Activated naive CD8-positive, alpha-beta T cell treated with anti-CD3 and anti-CD28 coated beads, Interleukin-2, amount 50 U/mL, for 16 hours (primary cell): ENCODE measurements around the gene TSPAN18.

Experiments
- DNase-seq: peaks from one replicate; pipeline ENCODE4 v3.0.0-alpha.2; 2020; ENCODE audit warnings: low read depth, low spot score

TSPAN18 gene

GRCh38 chr11:44823006-44823405 lies 96.2 kb downstream of the TSPAN18 start:
- no peak for DNase-seq

DNA sequence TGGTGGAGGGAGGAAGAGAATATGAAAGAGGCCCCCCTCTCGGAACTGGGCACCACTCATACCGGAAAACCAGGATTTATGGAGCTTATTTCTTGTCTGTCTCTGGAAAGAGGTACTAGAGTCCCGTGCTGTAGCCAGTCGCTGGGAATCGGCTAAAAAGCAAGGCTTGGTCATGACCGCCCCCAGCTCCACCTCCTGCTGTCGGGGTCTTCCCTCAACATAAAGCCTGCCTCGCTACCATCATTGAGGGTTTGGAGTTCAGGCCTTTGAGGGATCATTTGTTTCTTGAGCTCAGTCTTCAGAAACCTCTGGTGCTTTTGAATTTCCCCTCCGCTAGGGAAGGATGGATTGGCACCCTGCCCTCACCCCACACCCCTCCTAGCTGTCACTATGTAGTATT lies 97.1 kb downstream of the TSPAN18 start:
- no peak for DNase-seq

- no peak for DNase-seq
Measured at GRCh38 chr11:44824300-44824704, 97.5 kb downstream of the TSPAN18 start.

GRCh38 chr11:44825058-44825785 lies 98.5 kb downstream of the TSPAN18 start:
- no peak for DNase-seq

DNA sequence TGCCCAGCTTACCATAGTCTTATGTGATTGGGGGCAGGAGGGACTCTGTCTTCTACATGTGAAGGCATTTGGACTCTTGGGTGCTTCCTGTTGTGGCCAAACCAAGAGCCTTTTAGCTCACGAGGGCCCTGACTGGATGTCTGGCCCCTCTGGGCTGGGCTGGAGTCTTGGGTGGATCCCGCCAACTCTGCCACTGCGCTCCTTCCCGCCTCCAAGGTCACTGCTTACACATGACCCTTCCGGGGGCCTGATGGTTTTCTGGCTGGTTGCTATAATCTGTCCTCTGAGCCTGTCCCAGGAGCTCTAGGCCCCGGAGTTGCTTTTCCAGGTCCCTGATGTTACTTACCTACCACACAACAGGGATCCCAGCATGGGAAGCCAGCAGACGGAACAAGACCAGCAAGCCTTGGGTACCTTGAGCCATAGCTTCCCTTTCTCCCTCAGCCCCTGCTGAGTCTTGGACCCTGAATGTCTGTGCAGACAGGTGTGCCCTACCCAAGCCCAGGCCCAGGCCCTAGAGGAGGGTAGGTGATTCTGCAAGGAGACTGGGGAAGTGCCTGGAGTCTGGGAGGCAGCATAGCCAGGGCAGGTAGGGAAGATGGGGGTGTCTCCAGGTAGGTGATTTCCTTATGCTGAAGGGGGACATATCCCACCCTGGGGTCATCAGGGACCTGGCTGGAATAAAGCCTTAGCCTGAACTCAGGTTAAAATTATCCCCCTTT lies 100.3 kb downstream of the TSPAN18 start:
- DNase-seq = no peak

DNA sequence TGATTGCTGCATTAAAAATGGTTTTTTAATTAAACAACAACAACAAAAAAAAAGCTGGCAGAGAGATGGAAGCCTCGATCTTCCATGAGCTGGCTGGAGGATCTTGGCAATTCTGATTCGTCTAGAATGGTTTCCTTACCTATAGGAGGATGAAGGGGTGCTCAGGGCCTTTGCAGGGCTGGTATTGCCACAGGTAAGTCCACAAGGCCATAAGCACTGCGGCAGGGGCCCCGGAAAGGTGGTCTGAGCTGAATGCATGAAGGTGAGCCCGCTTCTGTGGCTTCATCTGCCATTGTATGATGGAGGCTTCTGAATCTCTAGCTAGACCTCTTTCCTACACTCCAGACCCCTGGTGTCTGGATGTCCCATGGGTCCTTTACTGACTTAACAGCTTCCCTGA lies 101.5 kb downstream of the TSPAN18 start:
- no peak for DNase-seq

GRCh38 chr11:44829838-44830237 lies 103.1 kb downstream of the TSPAN18 start:
- DNase-seq = no peak

DNA sequence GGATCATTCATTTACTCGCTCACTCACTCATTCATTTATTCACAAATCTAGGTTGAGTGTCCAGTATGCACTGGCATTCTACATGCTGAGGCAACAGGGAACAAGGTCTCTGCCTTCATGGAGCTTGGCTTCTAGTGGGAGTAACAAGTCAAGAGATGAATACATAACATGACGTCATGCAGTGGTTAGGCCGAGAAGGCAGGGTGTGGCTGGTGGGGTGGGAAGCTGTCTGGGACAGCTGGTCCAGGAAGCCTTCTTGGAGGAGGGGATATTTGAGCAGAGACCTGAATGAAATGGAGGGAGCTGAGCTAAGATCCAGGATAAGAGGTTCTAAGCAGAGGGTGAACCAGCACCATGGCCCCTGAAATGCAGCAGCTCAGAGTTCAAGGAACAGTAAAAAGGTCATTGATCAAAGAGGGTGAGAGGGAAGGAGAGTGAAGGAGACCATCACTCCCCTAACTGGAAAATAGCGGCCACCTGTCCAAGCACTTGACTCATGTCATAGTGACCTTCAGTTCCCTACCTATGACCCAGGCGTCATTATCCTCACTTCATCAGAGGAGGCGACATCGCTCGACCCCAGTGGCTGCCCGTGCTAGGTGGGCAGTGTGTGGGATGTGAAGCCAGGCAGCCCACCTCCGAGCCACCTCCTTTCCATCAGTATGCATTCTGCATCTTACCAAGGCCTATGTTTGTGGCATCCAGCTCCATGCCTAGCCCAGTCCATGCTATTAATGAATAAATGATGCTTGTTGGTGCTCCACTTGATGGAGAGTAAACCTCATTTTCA lies 105.0 kb downstream of the TSPAN18 start:
- no peak for DNase-seq

DNA sequence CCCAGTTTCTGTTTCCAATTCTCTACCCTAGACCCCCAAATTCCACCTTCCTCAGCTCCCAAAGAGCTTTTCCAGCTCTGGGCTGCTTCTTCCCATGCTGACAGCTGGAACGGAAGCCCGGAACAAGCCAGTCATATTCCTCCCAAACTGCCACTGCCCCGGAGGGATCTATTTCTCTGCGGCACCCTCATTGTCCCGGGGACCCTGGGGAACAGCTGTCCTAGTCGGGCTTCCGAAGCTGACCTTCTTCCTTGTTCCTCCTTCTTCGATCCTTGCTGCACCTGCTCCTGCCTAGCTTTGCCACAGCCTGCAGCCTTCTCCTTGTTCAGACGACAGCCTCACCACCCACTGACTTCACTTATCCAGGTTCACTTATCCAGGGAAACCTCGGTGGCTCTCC lies 105.7 kb downstream of the TSPAN18 start:
- DNase-seq = no peak

DNA sequence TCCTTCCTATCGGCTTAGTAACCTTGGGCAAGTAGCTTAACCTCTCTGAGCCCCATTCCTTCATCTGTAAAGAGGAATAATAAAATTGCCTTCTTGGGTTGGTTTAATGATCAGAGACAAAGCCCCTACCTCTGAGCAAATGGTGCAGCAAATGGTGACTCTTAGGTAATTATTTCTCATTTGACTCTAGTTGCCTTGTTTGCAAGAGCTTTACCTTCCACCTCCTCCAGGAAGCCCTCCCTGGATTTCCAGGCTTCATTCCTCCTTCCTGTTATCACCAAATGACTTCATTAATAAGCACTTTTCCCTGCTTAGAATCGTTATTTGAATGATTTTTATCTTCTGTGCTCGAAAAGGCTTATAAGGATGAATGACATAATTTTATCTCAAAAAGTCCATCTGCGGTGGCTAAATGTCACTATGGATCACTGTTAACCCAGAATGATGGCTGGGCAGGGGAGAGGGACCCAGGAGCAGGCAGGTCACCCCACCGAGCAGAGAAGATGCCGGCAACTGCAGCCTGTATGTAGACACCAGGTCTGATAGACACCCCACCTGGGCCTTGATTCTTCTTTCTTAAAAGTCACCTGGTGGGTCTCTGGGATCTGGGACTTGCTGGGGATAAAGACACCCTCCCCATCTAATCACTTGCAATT lies 106.6 kb downstream of the TSPAN18 start:
- no peak for DNase-seq

GRCh38 chr11:44833877-44834452 lies 107.2 kb downstream of the TSPAN18 start:
- DNase-seq = no peak

DNA sequence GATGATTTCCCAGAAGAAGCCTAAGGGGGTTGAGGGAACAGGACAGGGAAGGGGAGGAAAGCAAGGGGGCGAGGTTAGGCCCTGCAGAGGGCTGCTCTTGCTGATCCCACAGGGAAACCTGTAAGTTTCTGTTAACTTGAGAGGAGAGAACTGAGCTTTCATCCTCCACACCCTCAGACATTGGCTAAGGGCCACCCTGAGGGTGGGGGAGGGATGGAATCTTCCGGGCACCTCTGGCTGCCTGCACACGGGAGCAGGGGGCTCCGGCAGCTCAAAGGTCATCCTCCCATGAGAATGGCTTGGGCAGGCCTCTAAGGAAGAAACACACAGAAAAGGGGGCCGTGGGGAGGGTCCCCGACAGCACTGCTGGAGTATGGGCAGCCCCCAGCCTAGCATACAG lies 108.1 kb downstream of the TSPAN18 start:
- DNase-seq = no peak

DNA sequence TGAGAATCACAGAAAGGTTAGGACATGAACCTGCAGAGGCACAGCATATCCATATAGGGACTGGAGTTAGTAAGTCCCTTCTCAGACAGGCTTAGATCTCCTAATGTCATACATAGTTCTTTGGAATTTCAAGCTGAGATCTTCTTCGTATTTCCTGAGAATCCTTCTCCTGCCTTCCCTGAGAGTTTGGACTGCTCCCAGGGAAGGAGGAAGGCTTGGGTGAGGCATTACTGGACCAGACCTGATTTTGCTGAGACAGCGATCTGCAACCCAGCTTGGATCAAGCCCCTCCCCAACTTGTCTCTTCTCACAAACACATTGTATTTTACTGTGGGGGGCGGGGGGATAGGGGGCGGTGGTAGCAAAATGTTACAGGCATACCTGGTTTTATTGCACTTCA lies 108.5 kb downstream of the TSPAN18 start:
- no peak for DNase-seq

GRCh38 chr11:44835938-44836337 lies 109.2 kb downstream of the TSPAN18 start:
- DNase-seq = no peak

DNA sequence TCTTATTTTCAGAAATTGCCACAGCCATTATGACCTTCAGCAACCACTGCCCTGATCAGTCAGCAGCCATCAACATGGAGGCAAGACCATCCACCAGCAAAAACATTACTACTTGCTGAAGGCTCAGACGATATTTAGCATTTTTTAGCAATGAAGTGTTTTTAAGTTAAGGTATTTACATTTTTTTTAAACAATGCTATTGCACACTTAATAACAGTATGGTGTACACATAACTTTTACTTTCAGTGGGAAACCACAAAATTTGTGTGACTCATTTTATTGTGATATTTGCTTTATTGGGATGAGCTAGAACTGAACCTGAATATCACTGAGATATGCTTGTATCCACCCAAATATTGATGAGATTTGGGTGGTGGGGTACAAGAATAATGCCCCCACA lies 110.9 kb downstream of the TSPAN18 start:
- DNase-seq = no peak

DNA sequence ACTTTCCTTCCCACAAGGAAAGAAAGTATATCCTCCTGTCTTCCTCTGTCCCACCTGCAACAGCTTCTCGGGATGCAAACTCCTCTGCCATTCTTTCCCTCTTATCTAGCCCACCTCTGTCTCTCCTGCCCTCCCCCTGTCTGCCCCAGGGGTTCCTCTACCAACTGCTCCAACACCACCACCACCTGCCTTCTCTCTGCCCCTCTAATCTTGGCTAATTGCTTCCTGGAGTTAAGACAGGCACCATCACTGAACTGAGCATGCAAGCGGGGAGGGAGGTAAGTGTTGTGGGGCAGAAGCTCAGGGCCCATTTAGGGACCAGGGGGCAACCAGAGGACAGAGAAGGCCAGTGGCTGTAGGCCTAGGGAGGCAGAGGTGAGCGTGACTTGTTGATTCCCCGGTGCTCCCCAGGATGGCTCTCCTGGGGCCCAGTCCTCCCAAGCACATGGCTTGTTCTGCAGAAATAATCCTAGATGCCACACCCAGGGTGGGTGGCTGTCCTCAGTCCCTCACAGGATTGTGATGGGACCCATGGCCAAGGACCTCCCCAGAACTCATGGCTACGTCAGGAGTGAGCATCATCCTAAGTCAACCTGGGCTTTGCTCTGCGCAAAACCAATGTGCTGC lies 112.8 kb downstream of the TSPAN18 start:
- DNase-seq = no peak

GRCh38 chr11:44840085-44840478 lies 113.3 kb downstream of the TSPAN18 start:
- DNase-seq = no peak

DNA sequence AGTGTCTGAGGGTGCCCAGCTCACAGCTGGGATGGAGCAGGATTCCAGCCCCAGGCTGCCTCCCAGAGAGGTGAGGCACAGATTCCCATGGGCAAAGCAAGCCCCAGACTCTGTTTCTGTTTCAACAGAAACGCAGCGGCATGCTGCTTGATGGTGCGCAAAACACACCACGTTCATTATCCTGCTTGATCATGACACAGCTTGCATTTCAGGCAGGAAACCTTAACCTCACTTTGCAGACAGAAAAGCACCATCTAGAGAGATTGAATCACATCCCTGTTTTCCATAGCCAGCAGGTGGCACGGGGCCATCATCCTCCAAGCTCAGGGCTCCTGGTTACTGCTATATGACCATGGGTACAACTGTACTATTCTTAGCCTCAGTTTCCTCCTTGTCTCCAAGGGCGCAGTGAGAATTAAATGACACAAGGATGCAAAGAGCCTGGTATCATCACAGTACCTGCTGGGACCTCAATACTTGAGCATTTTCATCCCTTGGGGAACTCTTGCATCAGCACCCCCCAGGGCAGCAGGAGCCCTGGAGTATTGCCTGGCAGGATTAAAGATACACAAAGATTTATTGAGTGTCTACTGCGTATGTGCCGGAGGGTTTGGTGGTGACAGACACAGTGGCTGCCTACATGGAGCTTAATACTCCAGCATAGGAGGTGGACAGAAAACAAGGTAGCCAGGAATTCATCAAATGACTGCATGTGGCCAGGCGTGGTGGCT lies 113.9 kb downstream of the TSPAN18 start:
- no peak for DNase-seq

GRCh38 chr11:44842220-44842619 lies 115.5 kb downstream of the TSPAN18 start:
- no peak for DNase-seq

DNA sequence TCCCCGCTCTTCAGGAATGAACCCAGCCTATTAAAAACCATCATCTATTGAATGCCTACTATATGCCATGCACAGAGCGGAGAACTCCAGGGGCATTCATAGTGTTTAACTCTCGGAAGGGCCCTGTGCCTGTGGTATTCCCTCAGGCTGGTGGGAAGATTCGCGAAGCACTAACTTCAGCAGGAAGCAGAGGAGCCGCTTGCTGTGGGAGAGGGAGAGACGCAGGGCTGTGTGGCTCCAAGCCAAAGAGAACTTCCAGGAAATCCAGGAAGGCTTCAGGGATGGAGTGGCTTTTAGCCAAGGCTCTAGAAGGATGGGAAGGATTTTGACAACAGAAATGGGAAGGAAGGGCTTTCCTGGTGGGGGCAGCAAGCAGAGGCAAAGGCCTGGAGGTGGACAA lies 120.1 kb downstream of the TSPAN18 start:
- DNase-seq = no peak

- no peak for DNase-seq
Measured at GRCh38 chr11:44847316-44847715, 120.6 kb downstream of the TSPAN18 start.
